HepG2 (cell line): ENCODE measurements around the gene CAPZA1. TPM values are rescaled to one million over a fixed set of nuclear protein-coding genes. Genes with fewer than 3 reads are reported as not detected.
A peak's percentile ranks its signal among the peaks of the same experiment; 100 is the strongest.

Experiments
- KLF11 ChIP-seq: IDR thresholded peaks from 2 replicates; pipeline ENCODE4 v1.6.1; 2016; ENCODE audit warnings: missing compliant biosample characterization
- KLF6 ChIP-seq: IDR thresholded peaks from 2 replicates; pipeline ENCODE4 v1.8.0; 2016; ENCODE audit warnings: missing biosample characterization, missing genetic modification reagents
- NFIC ChIP-seq: IDR thresholded peaks from 2 replicates; pipeline ENCODE4 v1.6.1; 2012; ENCODE audit warnings: mild to moderate bottlenecking, low read length, inconsistent platforms
- PCBP1 ChIP-seq: fragments of 200-400 bp; formaldehyde crosslinking; IDR thresholded peaks from 2 replicates; pipeline ENCODE4 v1.6.1; 2017; ENCODE audit warnings: mild to moderate bottlenecking, low read depth, low read length, borderline replicate concordance
- PHB2 ChIP-seq: fragments of 450-650 bp; IDR thresholded peaks from 2 replicates; pipeline ENCODE4 v1.6.1; 2018; ENCODE audit not compliant: partially characterized antibody
- SP2 ChIP-seq: sonication (generic); formaldehyde crosslinking; IDR thresholded peaks from 2 replicates; pipeline ENCODE4 v1.5.1; 2020; ENCODE audit warnings: mild to moderate bottlenecking, missing genetic modification reagents
- ZNF382 ChIP-seq: sonication (generic); formaldehyde crosslinking; IDR thresholded peaks from 2 replicates; pipeline ENCODE4 v1.5.0; 2020; ENCODE audit warnings: missing genetic modification reagents, mild to moderate bottlenecking, borderline replicate concordance
- ZNF501 ChIP-seq: sonication (generic); formaldehyde crosslinking; IDR thresholded peaks from 2 replicates; pipeline ENCODE4 v1.5.1; 2020; ENCODE audit warnings: mild to moderate bottlenecking, moderate library complexity, missing genetic modification reagents
- ZNF839 ChIP-seq: sonication (generic); formaldehyde crosslinking; IDR thresholded peaks from 2 replicates; pipeline ENCODE4 v1.4.0; 2020; ENCODE audit warnings: missing genetic modification reagents, mild to moderate bottlenecking, borderline replicate concordance
- polyA plus RNA-seq, 8 experiments: library from polyadenylated mRNA; depleted of rRNA in 3 of 8; stranded (reverse) in 7 of 8; unstranded in 1 of 8; fragments of >200 nt; fragmentation: Illumina TruSeq in 4 of 8; extraction: Trizol in 4 of 8; gene quantifications; 2 replicates each; pipeline versions ENCODE4 v1.2.1 to v1.2.3, GENCODE V29; 2011 to 2016; ENCODE audit warnings: low read depth in 4 of 8, missing spikeins in 1 of 8, mixed read lengths in 1 of 8; ENCODE audit not compliant: insufficient read depth in 1 of 8
- total RNA-seq, 5 experiments: library from RNA; depleted of rRNA; stranded (reverse); fragments of >200 nt; fragmentation: Illumina TruSeq; extraction: Trizol; gene quantifications; 2 replicates each; pipeline ENCODE4 v1.2.3, GENCODE V29; 2016; ENCODE audit warnings: low read depth in 1 of 5
- TF ChIP-seq, protein P1 (sequence below): IDR thresholded peaks from 2 replicates; pipeline ENCODE4 v1.6.1; 2016; ENCODE audit warnings: mild to moderate bottlenecking

The CAPZA1 gene
- total and polyA plus RNA-seq, 2 of the 13 experiments (the other 11 are each of a cell fraction or from before 2014, with no cell fraction given): 67.0 to 117 TPM

DNA sequence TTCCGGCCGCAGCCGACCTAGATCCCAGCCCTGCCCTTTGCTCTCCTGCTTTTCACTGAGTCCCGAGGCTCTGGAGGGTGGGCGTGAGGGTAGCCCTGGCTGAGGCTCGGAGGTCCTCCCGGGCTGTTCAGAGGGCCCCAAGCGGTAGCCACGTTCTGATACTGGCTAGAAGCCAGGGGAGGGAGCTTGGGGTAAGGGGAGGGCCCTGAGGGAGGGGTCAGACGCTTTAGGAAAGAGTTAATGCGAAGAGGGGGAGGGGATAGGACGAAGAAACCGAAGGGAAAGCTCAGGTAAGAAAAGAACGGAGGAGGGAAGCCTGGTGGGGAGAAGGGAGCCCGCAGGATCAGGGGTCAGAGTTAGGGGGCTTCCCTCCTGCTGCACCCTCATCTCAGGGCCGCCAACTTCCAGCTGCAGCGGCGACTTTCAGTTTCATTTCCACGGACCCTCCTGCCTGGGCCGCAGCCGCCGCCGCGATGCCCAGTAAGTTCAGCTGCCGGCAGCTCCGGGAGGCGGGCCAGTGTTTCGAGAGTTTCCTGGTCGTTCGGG lies 54.9 kb downstream of the CAPZA1 start, which contains the start of gene MOV10 (continued):
- TF ChIP-seq ZNF382 (CRISPR knock-in tag) (no peak), PHB2 (no peak), KLF6 (CRISPR knock-in tag) (0 out of 2 replicates have a peak, but pooled peaks have one; percentile 12), ZNF501 (CRISPR knock-in tag) (0 out of 2 replicates have a peak, but pooled peaks have one; percentile 38), PCBP1 (0 out of 2 replicates have a peak, but pooled peaks have one; percentile 64), SP2 (CRISPR knock-in tag) (0 out of 2 replicates have a peak, but pooled peaks have one; percentile 27), ZNF839 (CRISPR knock-in tag) (no peak), NFIC (no peak), KLF11 (CRISPR knock-in tag) (no peak)
- TF ChIP-seq, protein P1, sequence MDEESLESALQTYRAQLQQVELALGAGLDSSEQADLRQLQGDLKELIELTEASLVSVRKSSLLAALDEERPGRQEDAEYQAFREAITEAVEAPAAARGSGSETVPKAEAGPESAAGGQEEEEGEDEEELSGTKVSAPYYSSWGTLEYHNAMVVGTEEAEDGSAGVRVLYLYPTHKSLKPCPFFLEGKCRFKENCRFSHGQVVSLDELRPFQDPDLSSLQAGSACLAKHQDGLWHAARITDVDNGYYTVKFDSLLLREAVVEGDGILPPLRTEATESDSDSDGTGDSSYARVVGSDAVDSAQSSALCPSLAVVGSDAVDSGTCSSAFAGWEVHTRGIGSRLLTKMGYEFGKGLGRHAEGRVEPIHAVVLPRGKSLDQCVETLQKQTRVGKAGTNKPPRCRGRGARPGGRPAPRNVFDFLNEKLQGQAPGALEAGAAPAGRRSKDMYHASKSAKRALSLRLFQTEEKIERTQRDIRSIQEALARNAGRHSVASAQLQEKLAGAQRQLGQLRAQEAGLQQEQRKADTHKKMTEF (CRISPR knock-in tag): peak; percentile 45; the same call in 1 of the 2 replicates
- TF ChIP-seq, all 625 proteins: peak for 133
